Measurements from ENCODE around the gene ZNF564. TPM values are rescaled to one million over a fixed set of nuclear protein-coding genes. Genes with fewer than 3 reads are reported as not detected.

The ZNF564 gene
- total and polyA plus RNA-seq, 2 of the 8 experiments (the other 6 are each of a cell fraction or from before 2014, with no cell fraction given), result 0.89 to 10.4 TPM

GRCh38 chr19:12478234-12478941 is 72.9 kb downstream of the ZNF564 start (continued):
- TF ChIP-seq, protein P1, sequence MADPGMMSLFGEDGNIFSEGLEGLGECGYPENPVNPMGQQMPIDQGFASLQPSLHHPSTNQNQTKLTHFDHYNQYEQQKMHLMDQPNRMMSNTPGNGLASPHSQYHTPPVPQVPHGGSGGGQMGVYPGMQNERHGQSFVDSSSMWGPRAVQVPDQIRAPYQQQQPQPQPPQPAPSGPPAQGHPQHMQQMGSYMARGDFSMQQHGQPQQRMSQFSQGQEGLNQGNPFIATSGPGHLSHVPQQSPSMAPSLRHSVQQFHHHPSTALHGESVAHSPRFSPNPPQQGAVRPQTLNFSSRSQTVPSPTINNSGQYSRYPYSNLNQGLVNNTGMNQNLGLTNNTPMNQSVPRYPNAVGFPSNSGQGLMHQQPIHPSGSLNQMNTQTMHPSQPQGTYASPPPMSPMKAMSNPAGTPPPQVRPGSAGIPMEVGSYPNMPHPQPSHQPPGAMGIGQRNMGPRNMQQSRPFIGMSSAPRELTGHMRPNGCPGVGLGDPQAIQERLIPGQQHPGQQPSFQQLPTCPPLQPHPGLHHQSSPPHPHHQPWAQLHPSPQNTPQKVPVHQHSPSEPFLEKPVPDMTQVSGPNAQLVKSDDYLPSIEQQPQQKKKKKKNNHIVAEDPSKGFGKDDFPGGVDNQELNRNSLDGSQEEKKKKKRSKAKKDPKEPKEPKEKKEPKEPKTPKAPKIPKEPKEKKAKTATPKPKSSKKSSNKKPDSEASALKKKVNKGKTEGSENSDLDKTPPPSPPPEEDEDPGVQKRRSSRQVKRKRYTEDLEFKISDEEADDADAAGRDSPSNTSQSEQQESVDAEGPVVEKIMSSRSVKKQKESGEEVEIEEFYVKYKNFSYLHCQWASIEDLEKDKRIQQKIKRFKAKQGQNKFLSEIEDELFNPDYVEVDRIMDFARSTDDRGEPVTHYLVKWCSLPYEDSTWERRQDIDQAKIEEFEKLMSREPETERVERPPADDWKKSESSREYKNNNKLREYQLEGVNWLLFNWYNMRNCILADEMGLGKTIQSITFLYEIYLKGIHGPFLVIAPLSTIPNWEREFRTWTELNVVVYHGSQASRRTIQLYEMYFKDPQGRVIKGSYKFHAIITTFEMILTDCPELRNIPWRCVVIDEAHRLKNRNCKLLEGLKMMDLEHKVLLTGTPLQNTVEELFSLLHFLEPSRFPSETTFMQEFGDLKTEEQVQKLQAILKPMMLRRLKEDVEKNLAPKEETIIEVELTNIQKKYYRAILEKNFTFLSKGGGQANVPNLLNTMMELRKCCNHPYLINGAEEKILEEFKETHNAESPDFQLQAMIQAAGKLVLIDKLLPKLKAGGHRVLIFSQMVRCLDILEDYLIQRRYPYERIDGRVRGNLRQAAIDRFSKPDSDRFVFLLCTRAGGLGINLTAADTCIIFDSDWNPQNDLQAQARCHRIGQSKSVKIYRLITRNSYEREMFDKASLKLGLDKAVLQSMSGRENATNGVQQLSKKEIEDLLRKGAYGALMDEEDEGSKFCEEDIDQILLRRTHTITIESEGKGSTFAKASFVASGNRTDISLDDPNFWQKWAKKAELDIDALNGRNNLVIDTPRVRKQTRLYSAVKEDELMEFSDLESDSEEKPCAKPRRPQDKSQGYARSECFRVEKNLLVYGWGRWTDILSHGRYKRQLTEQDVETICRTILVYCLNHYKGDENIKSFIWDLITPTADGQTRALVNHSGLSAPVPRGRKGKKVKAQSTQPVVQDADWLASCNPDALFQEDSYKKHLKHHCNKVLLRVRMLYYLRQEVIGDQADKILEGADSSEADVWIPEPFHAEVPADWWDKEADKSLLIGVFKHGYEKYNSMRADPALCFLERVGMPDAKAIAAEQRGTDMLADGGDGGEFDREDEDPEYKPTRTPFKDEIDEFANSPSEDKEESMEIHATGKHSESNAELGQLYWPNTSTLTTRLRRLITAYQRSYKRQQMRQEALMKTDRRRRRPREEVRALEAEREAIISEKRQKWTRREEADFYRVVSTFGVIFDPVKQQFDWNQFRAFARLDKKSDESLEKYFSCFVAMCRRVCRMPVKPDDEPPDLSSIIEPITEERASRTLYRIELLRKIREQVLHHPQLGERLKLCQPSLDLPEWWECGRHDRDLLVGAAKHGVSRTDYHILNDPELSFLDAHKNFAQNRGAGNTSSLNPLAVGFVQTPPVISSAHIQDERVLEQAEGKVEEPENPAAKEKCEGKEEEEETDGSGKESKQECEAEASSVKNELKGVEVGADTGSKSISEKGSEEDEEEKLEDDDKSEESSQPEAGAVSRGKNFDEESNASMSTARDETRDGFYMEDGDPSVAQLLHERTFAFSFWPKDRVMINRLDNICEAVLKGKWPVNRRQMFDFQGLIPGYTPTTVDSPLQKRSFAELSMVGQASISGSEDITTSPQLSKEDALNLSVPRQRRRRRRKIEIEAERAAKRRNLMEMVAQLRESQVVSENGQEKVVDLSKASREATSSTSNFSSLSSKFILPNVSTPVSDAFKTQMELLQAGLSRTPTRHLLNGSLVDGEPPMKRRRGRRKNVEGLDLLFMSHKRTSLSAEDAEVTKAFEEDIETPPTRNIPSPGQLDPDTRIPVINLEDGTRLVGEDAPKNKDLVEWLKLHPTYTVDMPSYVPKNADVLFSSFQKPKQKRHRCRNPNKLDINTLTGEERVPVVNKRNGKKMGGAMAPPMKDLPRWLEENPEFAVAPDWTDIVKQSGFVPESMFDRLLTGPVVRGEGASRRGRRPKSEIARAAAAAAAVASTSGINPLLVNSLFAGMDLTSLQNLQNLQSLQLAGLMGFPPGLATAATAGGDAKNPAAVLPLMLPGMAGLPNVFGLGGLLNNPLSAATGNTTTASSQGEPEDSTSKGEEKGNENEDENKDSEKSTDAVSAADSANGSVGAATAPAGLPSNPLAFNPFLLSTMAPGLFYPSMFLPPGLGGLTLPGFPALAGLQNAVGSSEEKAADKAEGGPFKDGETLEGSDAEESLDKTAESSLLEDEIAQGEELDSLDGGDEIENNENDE (IDR thresholded peaks at IDR 0.05; ENCODE audit: insufficient replicate concordance, low read length), result no peak
- TF ChIP-seq EGR1 (IDR thresholded peaks at IDR 0.05; ENCODE audit: borderline replicate concordance, low read depth, low read length), result no peak
- no peak for TF ChIP-seq CREB1 (IDR thresholded peaks at IDR 0.05)
